HG02610 (cell line): ENCODE data around the gene AMN.

Experiments
- ATAC-seq: cut with Tn5 transposase; IDR thresholded peaks from one replicate; pipeline ENCODE4 v1.9.1; 2021; ENCODE audit warnings: mild to moderate bottlenecking, moderate library complexity; ENCODE audit not compliant: unreplicated experiment

The AMN gene

DNA sequence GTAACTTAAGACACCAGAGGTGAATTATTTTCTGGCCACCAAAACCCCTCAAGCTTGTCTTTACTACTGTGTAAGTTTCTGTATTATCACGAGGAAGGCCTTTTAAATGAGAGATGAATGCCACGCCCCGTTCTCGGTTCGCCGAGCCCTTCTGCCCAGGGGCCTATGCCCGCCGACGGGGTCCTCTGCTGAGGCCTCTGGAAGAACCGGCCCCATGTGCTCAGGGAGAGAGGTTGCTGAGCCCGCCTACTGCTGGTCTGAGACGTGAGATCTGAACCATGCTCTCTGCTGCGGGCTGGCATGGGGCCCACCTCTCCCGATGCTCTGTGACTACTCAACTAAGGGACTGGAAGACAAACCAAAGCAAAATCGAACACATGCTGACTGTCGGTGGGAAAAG is 21.0 kb downstream of the AMN start:
- no peak for ATAC-seq

DNA sequence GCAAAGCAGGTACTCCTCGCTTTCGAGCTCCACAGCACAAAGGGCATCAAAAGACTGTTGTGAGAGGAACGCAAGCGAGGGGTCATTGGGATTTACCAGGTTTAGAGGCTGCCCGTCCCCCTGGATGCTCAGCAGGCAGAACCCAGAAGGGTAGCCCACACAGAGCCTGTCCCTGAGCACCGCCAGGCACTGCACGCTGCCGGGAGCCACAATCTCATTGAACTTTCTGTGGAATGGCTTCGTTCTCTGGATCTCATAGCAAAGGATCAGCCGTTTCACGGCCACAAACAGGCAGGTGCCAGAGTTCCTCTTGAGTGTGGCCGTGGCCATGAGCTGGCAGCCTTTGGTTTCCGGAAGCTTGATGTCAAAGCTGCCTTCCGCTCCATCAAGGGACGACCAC is 21.5 kb downstream of the AMN start:
- ATAC-seq, result no peak

DNA sequence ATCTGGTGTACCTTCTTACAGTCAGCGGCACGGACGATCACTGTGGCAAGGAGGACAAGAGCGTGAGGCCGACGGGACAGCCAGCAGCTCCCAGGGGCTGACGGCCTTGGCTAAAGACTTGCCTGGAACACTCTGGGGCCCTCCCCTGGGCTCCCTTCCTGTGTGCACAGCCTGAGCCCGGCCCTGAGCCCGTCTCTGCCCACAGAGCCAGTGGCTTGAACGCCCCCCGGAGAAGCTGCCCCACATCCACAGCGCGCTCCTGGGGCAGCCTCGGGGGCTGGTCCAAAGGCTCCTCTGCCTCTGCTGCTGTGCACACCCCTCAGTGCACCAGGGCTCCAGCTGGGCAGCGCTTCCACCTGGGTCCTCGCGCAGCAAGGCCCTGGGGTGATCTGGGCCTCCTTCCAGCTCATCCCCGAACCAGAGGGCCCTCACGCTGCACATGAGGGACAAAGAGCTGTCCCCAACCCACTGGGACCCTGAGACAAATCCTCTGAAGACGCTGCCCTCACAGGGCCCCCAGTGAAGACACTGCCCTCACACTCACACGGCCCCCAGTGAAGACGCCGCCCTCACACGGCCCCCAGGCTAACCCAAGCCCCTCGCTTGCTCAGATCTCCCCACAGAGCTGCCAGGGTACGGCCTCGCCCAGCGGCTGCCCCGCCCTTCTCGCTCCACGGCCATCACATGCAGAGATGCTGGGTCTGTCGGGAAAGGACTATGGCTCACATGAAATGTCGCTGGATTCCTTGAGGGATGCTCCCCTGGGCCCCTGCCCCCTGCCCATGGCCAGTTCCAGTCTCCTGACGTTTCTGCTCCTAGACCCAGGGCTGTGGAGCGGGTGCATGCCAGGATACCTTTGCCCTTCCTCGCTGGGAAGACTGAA is 22.2 kb downstream of the AMN start:
- ATAC-seq, result no peak

DNA sequence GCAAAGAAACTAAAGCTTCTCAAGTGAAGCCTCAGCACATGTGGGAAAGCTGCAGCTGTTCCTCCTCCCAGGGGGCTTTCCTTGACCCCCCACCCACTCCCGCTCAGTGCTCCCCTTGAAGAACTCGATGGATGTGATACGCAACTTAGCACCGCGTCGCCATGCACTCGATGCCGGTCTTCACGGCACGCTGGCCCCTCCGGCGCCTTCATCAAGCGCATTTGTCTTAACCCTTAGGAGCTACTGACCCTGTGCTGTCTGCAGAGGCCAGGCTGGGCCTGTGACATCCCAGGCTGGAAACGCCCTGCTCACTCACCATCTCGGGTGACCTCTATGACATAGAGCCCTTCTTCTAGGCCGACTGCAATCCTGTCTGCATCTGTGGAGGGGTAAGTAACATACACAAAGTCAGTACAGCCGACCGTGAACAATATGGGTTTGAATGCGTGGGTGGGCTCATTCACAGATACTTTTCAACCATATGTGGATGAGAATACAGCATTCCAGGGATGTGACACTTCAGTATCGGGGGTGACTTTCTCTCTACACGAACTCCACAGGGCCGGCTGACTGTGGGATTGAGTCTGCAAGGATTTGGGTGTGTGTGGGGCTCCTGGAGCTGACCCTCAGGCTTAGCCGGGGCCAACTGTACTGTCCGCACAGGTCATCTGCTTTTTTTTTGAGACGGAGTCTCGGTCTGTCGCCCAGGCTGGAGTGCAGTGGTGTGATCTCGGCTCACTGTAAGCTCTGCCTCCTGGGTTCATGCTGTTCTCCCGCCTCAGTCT is 23.1 kb downstream of the AMN start:
- no peak for ATAC-seq

DNA sequence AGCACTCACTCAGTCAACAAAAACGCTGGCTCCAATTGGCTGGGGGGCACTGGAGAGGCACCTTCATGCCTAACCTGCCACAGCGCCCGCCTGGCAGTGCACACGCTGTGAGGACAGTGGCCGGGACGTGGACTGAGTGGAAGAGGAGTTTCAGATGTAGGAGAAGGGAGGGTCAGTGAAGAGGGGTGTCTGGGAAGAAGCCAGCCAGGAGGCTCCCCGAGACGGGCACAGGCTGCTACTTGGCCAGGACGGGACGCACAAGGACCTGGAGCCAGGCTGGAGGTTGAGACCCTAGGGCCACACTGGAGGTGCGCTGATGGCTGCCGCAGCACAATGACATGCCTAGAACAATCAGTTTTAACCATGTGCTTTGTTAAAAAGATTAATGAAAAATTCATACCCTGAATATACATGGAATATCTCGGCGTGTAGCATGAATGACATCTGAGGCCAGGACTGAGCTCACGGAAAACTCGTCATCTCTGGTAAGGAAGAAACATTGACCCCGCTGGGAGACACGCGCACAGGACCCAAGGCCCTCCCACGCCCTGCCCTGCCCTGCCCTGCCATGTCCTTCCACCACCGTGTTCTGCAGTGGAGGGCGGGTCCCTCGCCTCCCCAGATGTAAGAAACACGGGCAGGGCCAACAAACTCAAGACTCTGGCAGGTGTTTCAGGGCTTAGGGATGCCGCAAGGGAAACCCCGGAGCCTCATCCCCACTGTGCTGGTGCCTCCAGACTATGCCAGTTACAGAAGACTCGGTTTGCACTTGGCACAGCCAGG is 25.0 kb downstream of the AMN start:
- no peak for ATAC-seq

DNA sequence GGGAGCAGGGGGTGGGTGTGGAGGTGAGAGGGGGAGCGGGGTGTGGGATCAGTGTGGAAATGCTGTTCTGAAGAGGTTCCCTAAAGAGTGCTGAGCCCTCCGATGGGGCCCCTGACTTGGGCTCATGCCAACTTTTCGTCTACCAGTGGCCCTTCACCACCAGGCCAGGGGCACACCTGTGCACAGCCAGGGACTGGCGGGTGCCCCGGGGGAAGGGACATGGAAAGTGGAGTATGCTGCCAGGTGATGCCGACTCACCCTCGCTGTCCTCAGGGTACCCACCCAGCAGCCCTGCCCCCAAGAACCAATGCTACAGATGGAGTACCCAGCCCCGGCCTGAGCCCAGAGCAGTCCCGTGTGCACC is 26.2 kb downstream of the AMN start:
- no peak for ATAC-seq

DNA sequence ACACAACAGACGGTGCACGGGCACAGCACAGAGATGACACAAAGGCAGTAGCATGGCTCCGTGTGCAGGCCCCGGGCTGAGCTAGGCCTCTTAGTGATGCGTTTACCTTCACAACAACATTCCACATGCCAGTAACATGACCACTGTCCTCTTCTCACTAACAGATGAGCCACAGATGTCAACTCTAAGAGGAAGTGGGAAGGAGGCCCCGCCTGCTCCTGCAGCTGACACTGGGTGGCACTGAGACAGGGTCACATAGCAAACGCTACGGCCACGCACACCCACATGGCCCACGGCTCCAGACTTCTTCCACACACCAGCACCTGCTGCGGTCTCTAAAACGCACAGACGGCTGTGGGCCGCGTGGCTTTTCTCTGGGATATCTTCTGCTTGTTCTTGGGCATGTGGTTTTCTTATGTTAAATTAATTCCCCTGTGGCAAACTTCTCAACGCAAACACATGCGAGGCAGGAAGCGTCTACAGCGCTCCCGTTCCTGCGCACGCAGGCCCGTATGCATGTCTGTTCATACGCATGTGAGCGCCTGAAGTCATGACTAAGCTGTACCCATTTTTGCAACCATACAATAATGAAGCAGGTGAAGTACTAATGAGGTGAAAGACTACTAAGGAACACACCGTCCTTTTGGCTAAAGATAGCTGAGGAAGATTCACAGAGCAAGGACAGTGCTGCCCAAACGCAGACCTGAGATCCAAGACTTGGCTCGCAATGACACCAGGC is 26.8 kb downstream of the AMN start:
- ATAC-seq, result no peak

DNA sequence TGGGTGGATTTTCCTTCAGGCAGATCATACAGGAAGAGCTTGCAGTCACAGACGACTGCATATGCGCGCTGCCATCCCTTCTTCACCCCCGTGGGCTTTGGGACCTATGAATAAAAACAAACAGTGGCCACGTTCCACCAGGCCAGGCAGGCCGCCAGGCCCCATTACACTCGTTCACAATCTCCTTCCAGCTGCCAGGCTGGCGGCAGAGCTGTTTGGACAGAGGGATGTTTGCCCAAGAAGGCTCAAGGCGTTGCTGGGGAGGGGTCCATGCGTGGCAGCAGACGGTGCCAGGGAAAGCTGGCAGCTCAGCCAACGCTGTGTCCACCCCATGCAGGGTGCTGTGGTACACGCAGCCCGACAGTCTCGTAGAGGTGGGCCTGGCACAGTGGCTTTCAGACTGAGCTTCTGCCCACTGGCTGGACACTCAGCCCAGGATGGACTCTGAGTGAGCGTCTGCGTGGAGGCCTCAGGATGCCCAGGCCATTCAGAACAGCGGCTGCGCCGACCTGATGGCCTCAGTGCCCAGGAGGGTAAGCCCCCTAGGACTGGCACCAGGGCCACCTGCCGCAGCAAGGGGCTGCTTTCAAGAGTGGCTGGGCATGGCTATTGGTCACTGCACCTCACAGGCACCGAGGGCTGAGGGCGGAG is 27.5 kb downstream of the AMN start:
- no peak for ATAC-seq

DNA sequence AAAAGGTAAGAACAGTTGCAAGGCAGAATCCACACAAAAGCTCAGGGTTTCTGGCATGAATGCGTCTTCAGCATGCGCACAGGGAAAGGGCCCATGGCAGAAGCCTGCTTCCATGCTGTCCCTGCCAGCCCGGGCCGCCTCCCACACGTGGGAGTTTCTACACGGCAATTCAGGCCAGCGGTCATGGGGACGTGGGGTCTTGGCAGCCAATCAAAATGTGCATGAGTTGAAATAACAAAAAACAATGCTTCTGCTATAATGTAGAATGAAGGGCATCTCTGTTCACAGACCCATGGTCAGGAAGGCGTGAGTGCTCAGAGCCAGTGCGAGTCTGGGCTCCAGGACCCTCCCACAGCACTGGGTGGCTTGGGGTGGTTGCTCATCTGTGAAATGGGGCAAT is 28.6 kb downstream of the AMN start:
- ATAC-seq, result no peak

DNA sequence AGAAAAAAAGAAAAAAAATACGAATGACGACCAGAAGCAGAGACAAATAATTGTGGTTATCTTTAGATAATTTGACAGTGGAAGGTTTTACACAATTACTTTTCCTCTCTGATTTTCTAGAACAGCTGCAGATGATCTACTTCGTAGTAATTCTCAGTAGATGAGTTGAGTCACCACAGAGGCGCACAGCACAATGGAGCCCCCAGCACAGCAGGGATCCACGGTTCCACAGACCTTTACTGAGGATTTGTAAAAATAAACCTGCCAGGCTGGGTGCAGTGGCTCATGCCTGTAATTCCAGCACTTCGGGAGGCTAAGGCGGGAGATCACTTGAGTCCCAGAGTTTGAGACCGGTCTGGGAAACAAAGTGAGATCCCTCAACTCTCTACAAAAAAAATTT is 29.3 kb downstream of the AMN start:
- no peak for ATAC-seq

DNA sequence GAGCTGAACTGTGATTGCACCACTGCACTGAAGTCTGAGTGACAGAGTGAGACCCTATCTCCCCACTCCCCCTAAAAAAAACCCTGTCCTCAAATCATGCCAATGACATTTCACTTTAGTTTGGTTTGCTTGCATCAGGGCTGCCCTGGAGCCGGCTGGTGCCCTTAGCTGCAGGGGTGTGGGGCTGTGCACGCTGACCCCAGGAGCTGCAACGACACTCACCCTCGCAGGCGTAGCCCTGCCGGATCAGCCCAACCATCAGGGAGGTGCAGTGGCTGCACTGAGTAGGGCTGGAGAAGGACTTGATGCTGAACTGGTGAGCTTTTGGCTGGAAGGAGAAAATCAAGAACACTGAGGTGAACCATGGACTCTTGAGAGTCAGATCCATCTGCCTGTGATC is 29.8 kb downstream of the AMN start:
- no peak for ATAC-seq

DNA sequence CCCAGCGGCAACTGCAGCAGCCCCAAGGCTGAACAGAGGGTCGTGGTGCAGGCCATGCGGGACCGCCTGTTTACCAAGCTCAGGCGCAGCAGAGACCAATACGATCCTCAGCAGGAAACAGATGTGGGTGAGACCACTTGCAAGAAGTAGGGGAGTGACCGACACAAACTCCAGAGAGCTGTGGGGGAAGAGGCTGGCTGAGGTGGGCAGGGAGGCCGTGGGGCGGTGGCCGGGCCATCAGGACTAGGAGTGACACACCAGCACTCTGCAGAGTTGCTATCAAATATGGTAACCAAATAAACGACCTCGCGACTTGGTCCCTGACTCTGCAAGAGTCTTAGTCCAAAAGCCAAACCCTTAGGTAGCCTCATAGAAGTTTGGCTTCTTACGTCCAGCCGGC is 30.6 kb downstream of the AMN start:
- no peak for ATAC-seq

DNA sequence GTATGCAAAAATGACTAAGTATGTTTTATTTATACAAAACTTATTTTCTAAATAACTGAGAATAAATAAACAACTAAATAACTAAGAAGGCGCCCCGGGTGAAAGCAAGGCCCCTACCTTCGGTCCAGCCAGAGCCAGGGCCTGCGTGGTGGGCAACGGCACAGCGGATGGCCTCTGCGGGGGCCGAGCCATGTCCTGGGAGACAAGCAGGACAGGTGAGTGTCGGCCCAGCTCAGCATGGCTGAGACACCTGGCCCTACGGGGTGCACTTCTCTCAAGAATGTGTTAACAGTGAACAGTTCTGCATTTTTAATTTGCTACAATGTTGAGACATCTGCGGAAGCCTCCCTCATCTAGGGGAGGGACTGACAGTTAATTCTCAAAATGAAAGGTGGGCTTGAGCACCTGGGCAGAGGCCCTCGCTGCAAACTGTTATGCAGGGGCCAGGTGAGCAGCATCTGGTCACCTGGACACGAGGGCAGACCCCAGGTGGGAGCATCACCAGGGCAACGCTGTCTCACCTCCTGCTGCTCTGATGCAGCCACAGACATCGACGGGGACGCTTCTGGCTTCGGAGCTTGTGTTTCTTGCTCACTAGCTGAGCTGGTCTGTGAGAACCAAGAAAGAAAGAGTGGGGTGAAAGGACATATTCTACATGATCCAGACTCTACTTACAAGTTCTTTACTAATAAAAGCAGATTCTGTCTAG is 31.8 kb downstream of the AMN start:
- ATAC-seq, result no peak

DNA sequence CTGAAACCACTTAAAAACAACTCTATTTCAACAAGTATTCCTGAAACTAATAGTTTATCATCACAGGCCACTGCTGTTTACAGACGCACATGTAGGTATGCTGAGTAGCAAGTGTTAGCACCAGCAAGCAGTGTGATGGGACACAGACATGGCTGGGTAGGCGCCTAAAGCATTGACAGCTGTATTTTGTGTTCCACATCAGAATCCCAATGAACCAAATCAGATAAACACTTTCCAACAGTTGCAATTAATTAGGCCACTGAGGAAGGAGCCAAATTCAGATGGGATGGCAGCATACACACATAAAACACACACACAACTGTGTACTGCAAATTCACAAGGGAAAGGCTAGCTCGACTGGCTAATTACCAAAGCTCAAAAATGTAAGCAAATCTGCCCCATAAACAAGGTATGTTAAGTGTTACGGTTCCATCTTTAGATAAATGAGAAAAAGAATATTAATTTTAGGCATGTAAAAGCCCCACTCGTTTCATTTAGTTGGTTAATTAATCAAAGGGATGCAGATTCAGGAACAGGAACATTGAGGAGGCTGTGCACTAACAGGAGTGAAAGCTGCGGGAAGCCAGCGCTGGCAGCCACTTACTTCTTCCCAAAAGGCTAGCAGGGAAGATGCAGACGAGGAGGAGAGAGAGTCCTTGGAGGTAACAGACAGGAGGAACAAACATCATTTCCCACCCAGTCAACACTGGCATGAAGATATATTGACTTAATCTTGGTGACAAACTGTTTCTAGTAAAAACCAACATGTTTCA is 33.4 kb downstream of the AMN start:
- ATAC-seq, result no peak

DNA sequence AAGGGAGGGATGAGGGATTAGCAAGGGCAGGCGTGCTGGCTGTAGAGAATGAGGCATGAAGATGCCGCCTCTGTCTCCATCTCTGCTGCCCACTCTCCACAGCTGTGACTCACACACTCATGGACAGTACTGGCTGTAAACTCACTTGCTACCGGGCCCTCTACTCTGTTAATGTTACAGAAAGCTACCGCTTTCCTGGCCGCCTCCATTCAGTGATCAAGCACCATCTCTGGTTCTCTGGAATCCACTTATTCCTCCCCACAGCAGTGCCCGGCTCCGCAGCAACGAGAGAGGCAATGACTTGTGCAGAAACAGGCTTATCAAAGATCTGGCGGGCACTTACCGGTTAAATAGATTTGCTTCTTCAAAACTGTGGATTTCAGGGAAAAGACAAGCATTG is 34.8 kb downstream of the AMN start:
- ATAC-seq, result no peak

DNA sequence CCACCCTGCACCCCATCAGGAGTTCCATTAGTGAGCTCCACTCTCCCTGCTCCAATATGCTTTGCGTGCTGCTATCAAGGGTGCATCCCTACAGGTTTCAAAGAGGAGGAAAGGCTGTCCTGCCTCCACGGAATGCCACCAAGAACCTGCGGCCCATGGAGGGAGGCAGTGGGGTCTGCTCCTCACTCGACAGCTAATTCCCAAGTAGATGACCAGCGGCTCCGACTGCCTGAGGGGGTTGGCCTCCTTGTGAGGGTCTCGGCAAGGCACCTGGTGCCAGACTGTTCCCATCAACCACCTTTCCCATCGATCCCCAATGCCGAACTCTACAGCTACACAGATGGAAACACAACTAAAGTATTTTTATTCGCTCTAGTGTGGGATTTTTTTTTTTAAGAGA is 36.0 kb downstream of the AMN start:
- ATAC-seq, result no peak

DNA sequence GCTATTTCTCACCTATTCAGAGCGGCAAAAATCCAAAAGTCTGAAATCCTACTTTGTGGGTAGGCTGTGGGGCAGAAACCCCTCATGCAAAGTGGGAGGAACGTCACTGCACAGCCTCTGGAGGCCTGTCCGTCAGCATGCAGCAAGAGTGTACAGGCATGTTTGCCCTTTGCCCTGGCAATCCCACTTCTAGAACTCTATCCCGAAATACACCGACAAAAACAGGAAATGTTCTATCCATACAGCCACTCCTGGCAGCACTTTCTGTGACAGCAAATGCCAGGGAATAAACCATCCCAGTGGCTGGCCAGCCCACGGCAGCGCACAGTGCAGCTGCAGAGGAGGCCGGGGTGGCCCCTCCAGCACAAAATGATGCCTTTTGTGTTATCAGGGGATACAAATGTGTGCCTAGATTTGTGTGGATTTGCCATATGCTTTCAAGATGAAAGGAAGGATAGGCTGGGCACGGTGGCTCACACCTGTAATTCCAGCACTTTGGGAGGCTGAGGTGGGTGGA is 39.7 kb downstream of the AMN start:
- no peak for ATAC-seq

DNA sequence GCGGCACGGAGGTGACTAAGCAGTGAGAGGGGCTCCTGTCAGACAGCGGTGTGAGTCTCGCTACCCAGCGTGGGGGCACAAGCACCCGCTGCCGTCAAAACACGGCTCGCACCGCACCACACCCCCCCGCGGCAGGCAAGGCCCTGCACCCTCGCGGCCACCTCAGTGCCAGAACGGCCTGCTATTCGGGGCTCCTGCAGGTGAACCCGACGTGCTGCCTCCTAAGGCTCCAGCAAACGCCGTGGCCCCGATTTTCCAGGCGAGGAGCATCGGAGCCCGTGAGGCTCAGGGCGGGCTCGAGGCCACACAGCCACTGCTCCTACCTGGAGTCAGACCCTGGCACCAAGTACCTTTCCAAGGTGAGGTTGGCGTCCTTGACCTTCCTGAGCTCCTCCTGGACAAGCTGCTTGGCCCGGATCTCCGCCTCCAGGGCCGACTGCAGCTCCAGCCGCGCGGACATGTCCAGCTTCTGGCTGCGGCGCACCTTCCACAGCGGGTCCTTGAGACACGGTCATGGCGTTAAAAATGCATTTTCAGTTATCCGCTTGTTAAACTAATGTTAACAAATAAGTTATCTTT is 41.8 kb downstream of the AMN start:
- ATAC-seq, result no peak
